AG09309 (cell line): ENCODE measurements around the gene STPG1.

Experiments used
- DNase-seq: peaks from one replicate; pipeline ENCODE4 v3.0.0-alpha.2; 2010; ENCODE audit warnings: low read depth
- H3K4me3 ChIP-seq: 2 replicates; pipeline ENCODE4 v1.5.1; 2011; ENCODE audit warnings: mild to moderate bottlenecking, low read depth, low read length, moderate library complexity; ENCODE audit not compliant: control insufficient read depth
- TF ChIP-seq, protein P1 (sequence below): IDR thresholded peaks from 2 replicates; pipeline ENCODE4 v1.5.1; 2011; ENCODE audit warnings: mild to moderate bottlenecking, low read depth, low read length, inconsistent platforms; ENCODE audit not compliant: insufficient read depth, control insufficient read depth; ENCODE audit errors: missing control alignments

Gene STPG1

DNA sequence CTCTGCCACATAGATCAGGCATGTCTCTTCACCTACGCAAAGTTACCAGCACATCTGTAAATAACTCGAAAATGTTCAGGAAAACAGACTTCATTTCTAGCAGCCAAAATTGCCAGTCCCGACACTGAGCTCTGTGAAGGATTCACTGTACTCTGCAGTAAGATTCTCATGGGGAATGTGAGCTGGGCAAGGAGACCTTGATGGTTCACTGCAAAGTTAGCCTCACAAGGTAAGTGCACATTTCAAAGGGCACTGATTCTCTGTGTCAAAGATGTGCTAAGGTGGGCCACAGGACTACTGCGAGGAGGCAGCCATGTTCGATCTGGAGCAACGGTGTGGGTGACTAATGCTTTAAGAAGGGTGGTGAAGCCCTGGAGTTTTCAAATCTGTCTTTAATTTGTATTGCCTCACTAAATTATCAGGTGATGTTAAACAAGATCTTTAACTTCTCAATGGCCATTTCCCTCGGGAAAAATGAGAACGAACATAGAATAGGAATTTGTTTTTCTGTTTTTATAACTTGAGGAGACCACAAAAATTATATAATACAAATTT, 25.2 kb downstream of the STPG1 start:
- H3K4me3 ChIP-seq = no peak overlapping the region
- no peak for DNase-seq
- TF ChIP-seq, protein P1, sequence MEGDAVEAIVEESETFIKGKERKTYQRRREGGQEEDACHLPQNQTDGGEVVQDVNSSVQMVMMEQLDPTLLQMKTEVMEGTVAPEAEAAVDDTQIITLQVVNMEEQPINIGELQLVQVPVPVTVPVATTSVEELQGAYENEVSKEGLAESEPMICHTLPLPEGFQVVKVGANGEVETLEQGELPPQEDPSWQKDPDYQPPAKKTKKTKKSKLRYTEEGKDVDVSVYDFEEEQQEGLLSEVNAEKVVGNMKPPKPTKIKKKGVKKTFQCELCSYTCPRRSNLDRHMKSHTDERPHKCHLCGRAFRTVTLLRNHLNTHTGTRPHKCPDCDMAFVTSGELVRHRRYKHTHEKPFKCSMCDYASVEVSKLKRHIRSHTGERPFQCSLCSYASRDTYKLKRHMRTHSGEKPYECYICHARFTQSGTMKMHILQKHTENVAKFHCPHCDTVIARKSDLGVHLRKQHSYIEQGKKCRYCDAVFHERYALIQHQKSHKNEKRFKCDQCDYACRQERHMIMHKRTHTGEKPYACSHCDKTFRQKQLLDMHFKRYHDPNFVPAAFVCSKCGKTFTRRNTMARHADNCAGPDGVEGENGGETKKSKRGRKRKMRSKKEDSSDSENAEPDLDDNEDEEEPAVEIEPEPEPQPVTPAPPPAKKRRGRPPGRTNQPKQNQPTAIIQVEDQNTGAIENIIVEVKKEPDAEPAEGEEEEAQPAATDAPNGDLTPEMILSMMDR = no peak

DNA sequence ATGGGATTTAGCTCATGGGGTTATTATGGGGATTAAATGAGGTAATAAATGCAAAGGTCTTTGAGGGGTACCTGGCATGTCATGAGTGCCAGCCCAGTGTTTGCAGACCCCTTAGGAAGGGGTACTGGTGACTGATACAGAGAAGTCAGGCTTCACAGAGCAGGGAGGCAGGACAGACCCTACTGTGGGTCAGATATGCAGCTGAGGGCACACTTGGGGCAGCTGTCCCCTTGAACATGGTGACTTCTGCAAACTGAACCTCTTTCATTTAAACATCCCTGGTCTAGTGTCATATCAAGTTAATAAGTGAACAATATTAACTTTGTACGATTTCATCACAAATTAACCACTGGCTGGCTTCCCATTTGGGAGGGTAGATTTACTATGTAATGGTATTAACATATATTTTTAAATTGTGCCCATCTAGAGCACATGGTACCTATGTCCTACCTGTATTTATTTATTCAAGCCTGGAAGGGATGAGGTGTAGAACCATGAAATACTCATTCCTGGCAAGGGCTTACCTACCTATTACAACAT, 25.9 kb downstream of the STPG1 start:
- TF ChIP-seq, protein P1 = no peak
- no peak overlapping the region for H3K4me3 ChIP-seq
- no peak for DNase-seq

DNA sequence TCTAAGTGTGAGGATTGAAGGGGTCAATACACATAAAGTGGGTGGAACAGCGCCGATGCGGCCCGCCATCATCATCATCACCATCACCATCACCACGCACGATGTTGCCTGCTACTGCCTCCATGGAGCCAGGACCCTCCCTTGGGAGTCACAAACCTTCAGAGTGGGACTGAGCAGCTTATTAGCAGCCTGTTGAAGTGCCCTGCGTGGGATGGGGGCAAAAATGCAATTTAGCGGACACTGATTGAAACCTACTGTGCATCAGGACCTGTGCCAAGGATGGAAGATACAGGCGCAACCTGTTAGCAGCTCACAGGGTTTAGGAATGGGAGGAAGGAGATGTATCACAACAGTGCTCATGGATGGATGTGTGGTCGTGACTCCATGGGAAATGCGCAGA, 26.7 kb downstream of the STPG1 start:
- TF ChIP-seq, protein P1 = no peak
- no peak for DNase-seq
- H3K4me3 ChIP-seq = no peak overlapping the region

DNA sequence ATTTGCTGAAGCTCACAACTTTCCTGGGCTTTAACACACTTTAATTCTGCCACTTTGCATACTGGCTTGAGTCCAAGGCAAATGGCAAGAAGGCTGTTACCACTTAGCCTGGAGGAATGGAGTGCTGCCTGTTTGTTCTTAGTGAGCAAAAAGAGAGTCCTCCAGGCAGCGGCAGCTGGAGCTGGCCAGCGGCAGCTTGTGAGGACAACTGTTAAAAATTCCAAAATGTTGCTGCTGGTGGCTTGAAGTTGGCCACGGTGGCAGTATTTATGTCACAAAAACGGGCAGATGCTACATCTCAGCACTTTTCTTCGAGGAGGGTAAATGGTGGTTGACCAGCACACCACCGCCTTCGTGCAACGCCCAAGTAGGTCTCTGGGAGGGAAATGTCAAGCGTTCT, 27.3 kb downstream of the STPG1 start:
- DNase-seq = no peak
- H3K4me3 ChIP-seq = no peak overlapping the region
- TF ChIP-seq, protein P1 = no peak

DNA sequence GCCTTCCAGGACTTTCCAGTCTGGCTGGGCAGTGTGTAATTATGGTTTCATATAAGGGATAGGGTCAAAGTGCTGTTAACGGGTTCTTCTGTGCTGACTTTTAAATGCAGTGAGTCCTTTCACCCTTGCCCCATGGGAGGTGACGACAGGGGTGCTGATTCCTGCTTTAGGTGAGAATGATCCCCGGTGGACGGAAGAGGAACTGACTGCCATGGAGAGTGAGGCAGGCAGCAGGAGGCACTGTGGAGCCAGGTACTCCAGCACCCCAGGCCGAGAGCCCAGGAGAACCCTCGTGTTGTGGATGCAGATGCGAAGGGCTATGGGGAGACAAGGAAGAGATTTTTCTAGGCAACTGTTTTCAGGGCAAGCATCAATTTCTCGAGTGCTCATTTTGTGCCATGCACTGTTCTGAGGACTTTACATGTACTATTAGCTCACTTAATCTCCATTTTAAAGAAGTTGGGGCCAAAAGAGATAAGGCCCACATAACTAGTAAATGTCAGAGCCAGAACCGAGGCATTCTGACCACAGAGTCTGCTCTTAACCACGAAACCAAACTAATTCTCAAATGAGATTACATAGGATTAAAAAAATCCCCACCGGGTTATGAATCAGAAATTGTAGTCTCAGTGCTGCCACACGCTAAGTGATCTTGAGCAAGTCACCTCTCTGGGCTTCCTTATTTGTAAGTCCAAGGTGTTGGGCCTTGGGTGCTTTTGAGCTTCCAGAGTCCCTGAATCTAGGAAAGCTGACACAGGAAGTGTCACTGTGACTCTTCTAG, 28.2 kb downstream of the STPG1 start:
- DNase-seq = no peak
- no peak overlapping the region for H3K4me3 ChIP-seq
- TF ChIP-seq, protein P1 = peak; percentile 57

DNA sequence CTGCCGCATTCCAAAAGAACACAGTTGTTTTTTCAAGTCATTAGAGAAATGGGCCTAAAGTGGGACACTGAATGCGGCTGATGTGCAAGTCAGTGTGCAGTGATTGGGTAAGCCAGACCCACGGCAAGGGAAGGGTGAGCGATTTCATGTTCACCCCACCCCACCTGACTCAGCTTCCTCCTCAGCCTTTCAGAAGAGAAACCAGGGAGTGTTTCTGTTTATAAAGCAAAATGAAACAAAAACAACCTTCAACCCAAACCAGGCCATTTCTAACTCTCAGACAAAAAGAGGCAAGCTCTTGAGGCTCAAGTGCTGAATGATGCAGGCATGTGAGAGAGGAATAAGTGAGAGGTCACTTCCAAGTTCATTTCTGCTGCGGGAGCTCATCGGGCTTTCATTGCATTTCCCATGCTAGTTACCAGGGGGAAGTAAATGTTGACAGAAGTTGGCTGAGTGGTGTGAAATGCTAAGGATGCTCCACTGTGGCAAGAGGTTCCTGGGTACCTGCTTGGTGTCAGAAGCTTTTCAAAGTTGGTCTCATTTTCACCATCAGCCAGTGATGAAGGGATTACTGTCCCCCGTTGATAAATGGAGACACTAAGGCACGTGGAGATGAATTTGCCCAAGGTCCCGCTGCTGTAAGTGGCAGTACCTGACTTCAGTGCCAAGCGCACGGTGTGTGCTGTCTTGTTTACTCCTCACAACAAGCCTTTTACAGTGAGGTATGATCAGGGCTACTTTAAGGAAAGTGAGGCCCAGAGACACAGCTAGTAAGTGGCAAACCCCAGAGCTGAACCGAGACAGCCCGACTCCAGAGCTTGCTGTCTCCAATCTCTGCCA, 29.1 kb downstream of the STPG1 start:
- no peak overlapping the region for H3K4me3 ChIP-seq

More for the DNA sequence above, 29.1 kb downstream of the STPG1 start:
- TF ChIP-seq, protein P1 = no peak
- no peak for DNase-seq
